Testis (tissue), 2 donors: ENCODE data around the gene TBC1D4.

Source experiments
- CTCF ChIP-seq, 3 experiments: fragments of 450-650 bp in 2 of 3; fragments of 200-600 bp in 1 of 3; sonication (generic) in 1 of 3; IDR thresholded peaks; one replicate each; pipeline ENCODE4 v1.5.1; 2016 to 2019; ENCODE audit warnings: antibody characterized with exemption in 3 of 3, mild to moderate bottlenecking in 2 of 3, moderate library complexity in 1 of 3
- POLR2A ChIP-seq: fragments of 450-650 bp; IDR thresholded peaks from one replicate; pipeline ENCODE4 v1.6.1; 2017; ENCODE audit warnings: antibody characterized with exemption, mild to moderate bottlenecking, moderate library complexity

GRCh38 chr13:75369981-75370380 lies 112.0 kb downstream of the TBC1D4 start:
- no peak for TF ChIP-seq POLR2A
- TF ChIP-seq CTCF (IDR thresholded peaks at IDR 0.05), result no peak
